HepG2 (cell line): Measurements from ENCODE around the gene TSPAN7. TPM values are rescaled to one million over a fixed set of nuclear protein-coding genes. Genes with fewer than 3 reads are reported as not detected.

Experiments used
- CBX1 ChIP-seq: IDR thresholded peaks from one replicate; pipeline ENCODE4 v1.6.1; 2016; ENCODE audit warnings: antibody characterized with exemption, low read depth
- GABPB1 ChIP-seq: IDR thresholded peaks from 2 replicates; pipeline ENCODE4 v1.6.1; 2016; ENCODE audit warnings: mild to moderate bottlenecking, missing genetic modification reagents, moderate library complexity, missing compliant biosample characterization
- KDM5B ChIP-seq: sonication (generic); formaldehyde crosslinking; IDR thresholded peaks from 2 replicates; pipeline ENCODE4 v1.4.0; 2020; ENCODE audit warnings: missing genetic modification reagents, mild to moderate bottlenecking, borderline replicate concordance
- LCORL ChIP-seq, 2 experiments: fragments of 450-650 bp in 1 of 2; sonication (generic) in 1 of 2; formaldehyde crosslinking in 1 of 2; IDR thresholded peaks; 2 replicates each; pipeline versions ENCODE4 v1.5.0 to v1.6.1; 2017 to 2020; ENCODE audit warnings: antibody characterized with exemption in 1 of 2, missing genetic modification reagents in 1 of 2
- MAX ChIP-seq: IDR thresholded peaks from 2 replicates; pipeline ENCODE4 v1.6.1; 2012; ENCODE audit warnings: inconsistent platforms
- MAZ ChIP-seq, 2 experiments: sonication (generic) in 1 of 2; formaldehyde crosslinking in 1 of 2; IDR thresholded peaks; 2 replicates each; pipeline versions ENCODE4 v1.5.0 to v1.6.1; 2012 to 2020; ENCODE audit warnings: low read depth in 2 of 2, mild to moderate bottlenecking in 2 of 2, borderline replicate concordance in 1 of 2, improper control_type of control experiment in 1 of 2, low read length in 1 of 2, missing genetic modification reagents in 1 of 2, moderate library complexity in 1 of 2
- MYC ChIP-seq: sonication (generic); formaldehyde crosslinking; IDR thresholded peaks from 2 replicates; pipeline ENCODE4 v1.9.0; 2021; ENCODE audit warnings: missing genetic modification reagents, borderline replicate concordance
- PHF8 ChIP-seq: sonication (generic); formaldehyde crosslinking; IDR thresholded peaks from 2 replicates; pipeline ENCODE4 v1.5.0; 2020; ENCODE audit warnings: missing genetic modification reagents
- POLR2A ChIP-seq, 2 experiments: IDR thresholded peaks; 2 replicates each; pipeline ENCODE4 v1.6.1; 2011; ENCODE audit warnings: low read depth in 2 of 2, low read length in 2 of 2, mild to moderate bottlenecking in 1 of 2, moderate library complexity in 1 of 2; ENCODE audit not compliant: insufficient read depth in 1 of 2
- PTBP1 ChIP-seq: fragments of 200-400 bp; formaldehyde crosslinking; IDR thresholded peaks from 2 replicates; pipeline ENCODE4 v1.6.1; 2018; ENCODE audit warnings: low read length, low read depth; ENCODE audit not compliant: poor library complexity, severe bottlenecking
- SIN3A ChIP-seq: IDR thresholded peaks from 2 replicates; pipeline ENCODE4 v1.6.1; 2011; ENCODE audit warnings: low read depth, mild to moderate bottlenecking, control low read depth, low read length, borderline replicate concordance
- U2AF1 ChIP-seq: fragments of 200-400 bp; formaldehyde crosslinking; optimal IDR thresholded peaks from 2 replicates; pipeline ENCODE3; 2017; ENCODE audit warnings: mild to moderate bottlenecking, low read depth, low read length
- ZNF24 ChIP-seq: fragments of 450-650 bp; IDR thresholded peaks from 2 replicates; pipeline ENCODE4 v1.6.1; 2017; ENCODE audit warnings: antibody characterized with exemption, mild to moderate bottlenecking
- ZNF274 ChIP-seq: sonication (generic); formaldehyde crosslinking; IDR thresholded peaks from 2 replicates; pipeline ENCODE4 v1.5.1; 2020; ENCODE audit warnings: mild to moderate bottlenecking, missing genetic modification reagents
- ZNF557 ChIP-seq: sonication (generic); formaldehyde crosslinking; IDR thresholded peaks from 2 replicates; pipeline ENCODE4 v1.4.0; 2020; ENCODE audit warnings: missing genetic modification reagents
- ZNF563 ChIP-seq: sonication (generic); formaldehyde crosslinking; IDR thresholded peaks from 2 replicates; pipeline ENCODE4 v1.8.0; 2022; ENCODE audit warnings: mild to moderate bottlenecking, moderate library complexity, missing genetic modification reagents
- ZNF577 ChIP-seq: sonication (generic); formaldehyde crosslinking; IDR thresholded peaks from 2 replicates; pipeline ENCODE4 v1.4.0; 2020; ENCODE audit warnings: mild to moderate bottlenecking, low read depth, missing genetic modification reagents, borderline replicate concordance
- ZNF816 ChIP-seq: sonication (generic); formaldehyde crosslinking; IDR thresholded peaks from 2 replicates; pipeline ENCODE4 v1.8.0; 2022; ENCODE audit warnings: missing genetic modification reagents, mild to moderate bottlenecking, borderline replicate concordance
- polyA plus RNA-seq, 8 experiments: library from polyadenylated mRNA; depleted of rRNA in 3 of 8; stranded (reverse) in 7 of 8; unstranded in 1 of 8; fragments of >200 nt; fragmentation: Illumina TruSeq in 4 of 8; extraction: Trizol in 4 of 8; gene quantifications; 2 replicates each; pipeline versions ENCODE4 v1.2.1 to v1.2.3, GENCODE V29; 2011 to 2016; ENCODE audit warnings: low read depth in 4 of 8, missing spikeins in 1 of 8, mixed read lengths in 1 of 8; ENCODE audit not compliant: insufficient read depth in 1 of 8
- total RNA-seq, 5 experiments: library from RNA; depleted of rRNA; stranded (reverse); fragments of >200 nt; fragmentation: Illumina TruSeq; extraction: Trizol; gene quantifications; 2 replicates each; pipeline ENCODE4 v1.2.3, GENCODE V29; 2016; ENCODE audit warnings: low read depth in 1 of 5
- TF ChIP-seq, protein P1 (sequence below): IDR thresholded peaks from 2 replicates; pipeline ENCODE4 v1.6.1; 2016; ENCODE audit warnings: low read depth, borderline replicate concordance
- TF ChIP-seq, protein P2 (sequence below): sonication (generic); formaldehyde crosslinking; IDR thresholded peaks from 2 replicates; pipeline ENCODE4 v1.4.0; 2020; ENCODE audit warnings: missing genetic modification reagents; ENCODE audit errors: not compliant biosample characterization

Gene TSPAN7
- total and polyA plus RNA-seq, 2 of the 13 experiments (the other 11 are each of a cell fraction or from before 2014, with no cell fraction given) = 21.4 to 47.1 TPM

GRCh38 chrX:38561126-38561868 lies at the start of gene TSPAN7 (continued):
- 0 out of 2 replicates have a peak, but pooled peaks have one; percentile 20 for TF ChIP-seq MAZ (IDR thresholded peaks at IDR 0.05; ENCODE audit: borderline replicate concordance, low read depth, low read length)
- no peak for TF ChIP-seq MAZ (CRISPR knock-in tag; IDR thresholded peaks at IDR 0.05; ENCODE audit: low read depth)
- no peak for TF ChIP-seq PTBP1
- TF ChIP-seq MYC (CRISPR knock-in tag) = peak; percentile 24; the same call in 1 of the 2 replicates
- no peak for TF ChIP-seq LCORL (IDR thresholded peaks at IDR 0.05)
- no peak for TF ChIP-seq LCORL (CRISPR knock-in tag; IDR thresholded peaks at IDR 0.05)
- TF ChIP-seq ZNF577 (CRISPR knock-in tag) = no peak
- TF ChIP-seq MAX = peak; percentile 85
- no peak for TF ChIP-seq ZNF816 (CRISPR knock-in tag)
- no peak for TF ChIP-seq ZNF24
- TF ChIP-seq U2AF1 = no peak
- no peak for TF ChIP-seq ZNF563 (CRISPR knock-in tag)
- no peak for TF ChIP-seq ZNF274 (CRISPR knock-in tag)
- 0 out of 2 replicates have a peak, but pooled peaks have one; percentile 38 for TF ChIP-seq PHF8 (CRISPR knock-in tag)
- TF ChIP-seq KDM5B (CRISPR knock-in tag) = 0 out of 2 replicates have a peak, but pooled peaks have one; percentile 29
- peak in 1 of 2 experiments; percentile 61; a peak in 2 of 4 replicates for TF ChIP-seq POLR2A (IDR thresholded peaks at IDR 0.05; ENCODE audit: insufficient read depth in 1 of 2, low read depth in 2 of 2, low read length in 2 of 2)
- no peak for TF ChIP-seq CBX1
- no peak for TF ChIP-seq SIN3A
- TF ChIP-seq ZNF557 = no peak
- TF ChIP-seq GABPB1 (CRISPR knock-in tag) = peak; percentile 34; the same call in 1 of the 2 replicates
- TF ChIP-seq, protein P1, sequence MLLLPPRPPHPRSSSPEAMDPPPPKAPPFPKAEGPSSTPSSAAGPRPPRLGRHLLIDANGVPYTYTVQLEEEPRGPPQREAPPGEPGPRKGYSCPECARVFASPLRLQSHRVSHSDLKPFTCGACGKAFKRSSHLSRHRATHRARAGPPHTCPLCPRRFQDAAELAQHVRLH (CRISPR knock-in tag) = no peak
- TF ChIP-seq, protein P2, sequence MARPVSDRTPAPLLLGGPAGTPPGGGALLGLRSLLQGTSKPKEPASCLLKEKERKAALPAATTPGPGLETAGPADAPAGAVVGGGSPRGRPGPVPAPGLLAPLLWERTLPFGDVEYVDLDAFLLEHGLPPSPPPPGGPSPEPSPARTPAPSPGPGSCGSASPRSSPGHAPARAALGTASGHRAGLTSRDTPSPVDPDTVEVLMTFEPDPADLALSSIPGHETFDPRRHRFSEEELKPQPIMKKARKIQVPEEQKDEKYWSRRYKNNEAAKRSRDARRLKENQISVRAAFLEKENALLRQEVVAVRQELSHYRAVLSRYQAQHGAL (CRISPR knock-in tag) = no peak
